Epithelial cell of esophagus (primary cell): Measurements from ENCODE around the gene ARHGAP26.

Experiments
- DNase-seq: peaks from one replicate; pipeline ENCODE4 v3.0.0; 2010; ENCODE audit warnings: low read depth
- H3K4me3 ChIP-seq: 2 replicates; pipeline ENCODE4 v1.5.1; 2011; ENCODE audit warnings: mild to moderate bottlenecking, low read length, control low read depth
- CTCF ChIP-seq: IDR thresholded peaks from 2 replicates; pipeline ENCODE4 v1.5.1; 2011; ENCODE audit warnings: low read depth, mild to moderate bottlenecking, low read length, control low read depth, inconsistent platforms; ENCODE audit not compliant: insufficient read depth; ENCODE audit errors: missing control alignments

ARHGAP26 gene

GRCh38 chr5:143263272-143263810 is 493.2 kb downstream of the ARHGAP26 start:
- DNase-seq = no peak
- H3K4me3 ChIP-seq = no peak overlapping the region
- no peak for TF ChIP-seq CTCF

- H3K4me3 ChIP-seq = no peak overlapping the region
- no peak for DNase-seq
- no peak for TF ChIP-seq CTCF
These were observed 495.8 kb downstream of the ARHGAP26 start for GRCh38 chr5:143265995-143266394.

GRCh38 chr5:143267186-143267585 is 497.0 kb downstream of the ARHGAP26 start:
- no peak for DNase-seq
- no peak overlapping the region for H3K4me3 ChIP-seq
- TF ChIP-seq CTCF = no peak

- DNase-seq = no peak
- no peak for TF ChIP-seq CTCF
- H3K4me3 ChIP-seq = no peak overlapping the region
These were observed 498.2 kb downstream of the ARHGAP26 start for GRCh38 chr5:143268388-143268787.

- H3K4me3 ChIP-seq = no peak overlapping the region
- no peak for DNase-seq
- TF ChIP-seq CTCF = no peak
These were observed 501.3 kb downstream of the ARHGAP26 start for GRCh38 chr5:143271431-143271830.

GRCh38 chr5:143274952-143275351 is 504.8 kb downstream of the ARHGAP26 start:
- H3K4me3 ChIP-seq = no peak overlapping the region
- no peak for TF ChIP-seq CTCF
- DNase-seq = peak; percentile 48
